K562 (cell line): ENCODE results near the gene CCDC28B. TPM values are rescaled to one million over a fixed set of nuclear protein-coding genes. Genes with fewer than 3 reads are reported as not detected.

Experiments
- ARNT ChIP-seq, 2 experiments: fragments of 450-650 bp; IDR thresholded peaks; 2 replicates each; pipeline ENCODE4 v1.6.1; 2016; ENCODE audit warnings: mild to moderate bottlenecking in 1 of 2
- ATF1 ChIP-seq, 2 experiments: fragments of 450-650 bp in 1 of 2; IDR thresholded peaks; 2 replicates each; pipeline ENCODE4 v1.6.1; 2016; ENCODE audit warnings: missing compliant biosample characterization in 1 of 2, missing genetic modification characterization in 1 of 2
- BRF2 ChIP-seq: IDR thresholded peaks from 3 replicates; pipeline ENCODE4 v1.6.1; 2011; ENCODE audit warnings: borderline replicate concordance, mild to moderate bottlenecking; ENCODE audit not compliant: insufficient read length, insufficient read depth
- CREB5 ChIP-seq: fragments of 250-450 bp; sonication (Bioruptor Pico); IDR thresholded peaks from 2 replicates; pipeline ENCODE4 v1.5.0; 2020; ENCODE audit warnings: mild to moderate bottlenecking
- E2F4 ChIP-seq: sonication (generic); formaldehyde crosslinking; IDR thresholded peaks from 2 replicates; pipeline ENCODE4 v1.8.0; 2022; ENCODE audit warnings: mild to moderate bottlenecking, low read depth, missing genetic modification reagents
- KLF1 ChIP-seq: fragments of 450-650 bp; IDR thresholded peaks from 2 replicates; pipeline ENCODE4 v1.6.1; 2016; ENCODE audit warnings: missing genetic modification characterization, missing compliant biosample characterization
- PBX2 ChIP-seq, 2 experiments: IDR thresholded peaks in 1 of 2; conservative IDR thresholded peaks in 1 of 2; 2 replicates each; pipeline ENCODE4 v1.6.1; 2016; ENCODE audit warnings: low read depth in 2 of 2, mild to moderate bottlenecking in 1 of 2, missing compliant biosample characterization in 1 of 2, missing genetic modification characterization in 1 of 2, moderate library complexity in 1 of 2
- PURB ChIP-seq: sonication (generic); formaldehyde crosslinking; IDR thresholded peaks from 2 replicates; pipeline ENCODE4 v1.9.0; 2021; ENCODE audit warnings: low read depth, mild to moderate bottlenecking, missing genetic modification reagents
- THRA ChIP-seq: fragments of 450-650 bp; IDR thresholded peaks from 2 replicates; pipeline ENCODE4 v1.6.1; 2017; ENCODE audit warnings: mild to moderate bottlenecking, moderate library complexity
- ZFP36 ChIP-seq: fragments of 150-350 bp; IDR thresholded peaks from 2 replicates; pipeline ENCODE4 v1.6.1; 2018; ENCODE audit warnings: low read length, low read depth; ENCODE audit not compliant: partially characterized antibody
- ZNF24 ChIP-seq: fragments of 450-650 bp; IDR thresholded peaks from 2 replicates; pipeline ENCODE4 v1.6.1; 2016
- ZNF398 ChIP-seq: fragments of 250-450 bp; sonication (Bioruptor Pico); IDR thresholded peaks from 2 replicates; pipeline ENCODE4 v1.8.0; 2021; ENCODE audit warnings: moderate library complexity, mild to moderate bottlenecking, inconsistent platforms
- ZNF431 ChIP-seq: sonication (generic); formaldehyde crosslinking; IDR thresholded peaks from 2 replicates; pipeline ENCODE4 v1.8.0; 2022; ENCODE audit warnings: mild to moderate bottlenecking, missing genetic modification reagents
- ZNF436 ChIP-seq: fragments of 250-450, 450-650 bp; sonication (Bioruptor Pico); formaldehyde crosslinking; IDR thresholded peaks from 2 replicates; pipeline ENCODE4 v1.7.0; 2020; ENCODE audit warnings: mild to moderate bottlenecking
- polyA plus RNA-seq, 8 experiments: library from polyadenylated mRNA; depleted of rRNA in 4 of 8; stranded (reverse) in 5 of 8; unstranded in 3 of 8; fragments of >200 nt; fragmentation: Nextera tagmentation in 2 of 8; fragmentation: Illumina TruSeq in 1 of 8; extraction: Ambion mirVana in 2 of 8; extraction: Trizol in 1 of 8; gene quantifications; 2 replicates each; pipeline versions ENCODE4 v1.2.1 to v1.2.3, GENCODE V29; 2011 to 2014; ENCODE audit warnings: inconsistent platforms in 1 of 8, missing spikeins in 1 of 8
- total RNA-seq, 7 experiments: library from RNA; depleted of rRNA in 6 of 7; stranded (reverse); fragments of >200 nt in 6 of 7; fragmentation: Illumina TruSeq in 2 of 7; extraction: Trizol in 2 of 7; gene quantifications; 2 replicates each; pipeline versions ENCODE4 v1.2.1 to v1.2.3, GENCODE V29; 2011 to 2021; ENCODE audit warnings: low replicate concordance in 1 of 7

Gene CCDC28B
- total and polyA plus RNA-seq, 9 of the 15 experiments (the other 6 are each of a cell fraction or from before 2014, with no cell fraction given) = 5.7 to 54.5 (median 31.7) TPM

GRCh38 chr1:32205401-32206370 is 5.3 kb downstream of the CCDC28B start, which contains the start of gene IQCC (continued):
- TF ChIP-seq THRA (no peak), ZNF24 (no peak), E2F4 (peak; percentile 75; the same call in 1 of the 2 replicates), ARNT (IDR thresholded peaks at IDR 0.05) (no peak), KLF1 (tag) (no peak), ZNF398 (CRISPR knock-in tag) (no peak), ZFP36 (no peak), ZNF436 (no peak), ZNF431 (CRISPR knock-in tag) (no peak), PURB (CRISPR knock-in tag) (no peak), CREB5 (no peak), ATF1 (CRISPR knock-in tag; IDR thresholded peaks at IDR 0.05) (peak; percentile 97), ATF1 (tag; IDR thresholded peaks at IDR 0.05) (peak; percentile 98), BRF2 (no peak), PBX2 (CRISPR knock-in tag; IDR thresholded peaks at IDR 0.05; ENCODE audit: low read depth) (no peak), PBX2 (tag; conservative IDR thresholded peaks at IDR 0.05; ENCODE audit: low read depth) (no peak)
